CD4-positive, alpha-beta T cell treated with Interleukin-15 for 4 hours (primary cell): Measurements from ENCODE around the gene SYT7.

ENCODE experiments used
- DNase-seq: peaks from one replicate; pipeline ENCODE4 v3.0.0-alpha.2; 2020; ENCODE audit warnings: low spot score

The SYT7 gene

DNA sequence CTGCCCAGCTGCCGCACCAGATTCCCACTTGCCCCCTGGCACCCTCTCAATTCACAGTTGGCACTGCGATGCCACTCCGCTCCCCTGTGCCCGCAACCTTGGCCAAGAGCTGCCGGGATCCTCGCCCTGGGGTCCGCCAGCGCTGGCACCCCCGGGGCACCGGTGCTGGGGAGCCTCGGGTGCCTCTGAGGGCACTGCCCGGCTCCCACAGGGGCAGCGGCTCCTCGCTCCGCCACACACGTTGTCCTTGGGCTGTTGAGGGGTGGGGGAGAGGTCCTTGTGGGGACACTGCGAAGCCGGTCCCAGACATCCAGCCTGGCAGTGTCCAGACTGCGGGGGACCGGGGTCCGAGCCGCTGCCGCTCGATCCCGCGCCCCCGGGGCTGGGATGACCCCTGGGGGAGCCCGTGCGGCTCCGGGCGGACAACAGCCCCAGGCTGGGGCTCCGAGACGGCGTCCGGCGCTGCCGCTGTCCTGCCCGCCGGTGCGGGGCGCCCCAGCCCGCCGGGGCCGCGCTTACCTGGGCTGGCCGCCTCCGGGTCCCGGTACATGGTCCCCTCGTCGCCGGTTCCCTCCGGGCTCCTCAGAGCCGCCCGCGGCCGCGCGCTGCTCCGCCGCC lies 496 bp downstream of the SYT7 start:
- no peak for DNase-seq

DNA sequence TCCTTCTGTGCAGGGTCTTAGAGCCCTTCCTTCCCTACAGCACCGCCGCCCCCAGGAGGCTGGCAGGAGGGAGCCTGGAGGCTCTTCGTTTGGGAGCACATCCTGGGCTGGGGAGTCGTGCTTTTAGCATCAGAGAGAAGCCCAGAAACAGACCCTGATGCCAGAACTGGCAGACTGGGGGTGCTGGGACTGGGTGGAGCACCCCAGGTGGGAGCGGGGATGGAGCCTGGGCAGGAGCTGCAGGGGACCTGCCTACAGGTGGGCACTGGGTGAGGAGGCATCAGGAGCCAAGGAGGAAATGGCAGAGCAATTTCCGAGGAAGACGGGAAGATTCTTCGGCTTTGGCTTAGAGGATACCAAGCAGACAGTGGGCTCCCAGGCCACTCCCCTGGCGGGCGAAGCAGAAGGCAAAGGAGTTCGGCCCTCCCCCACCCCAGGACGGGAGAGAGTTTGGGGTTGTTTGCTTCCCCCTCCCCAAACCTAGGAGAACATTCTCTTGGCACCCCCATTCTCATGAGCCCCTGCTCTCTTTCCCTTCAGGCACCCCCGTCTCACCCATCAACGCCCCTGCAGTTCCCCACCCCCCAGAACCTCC lies 1.1 kb downstream of the SYT7 start:
- DNase-seq: no peak

DNA sequence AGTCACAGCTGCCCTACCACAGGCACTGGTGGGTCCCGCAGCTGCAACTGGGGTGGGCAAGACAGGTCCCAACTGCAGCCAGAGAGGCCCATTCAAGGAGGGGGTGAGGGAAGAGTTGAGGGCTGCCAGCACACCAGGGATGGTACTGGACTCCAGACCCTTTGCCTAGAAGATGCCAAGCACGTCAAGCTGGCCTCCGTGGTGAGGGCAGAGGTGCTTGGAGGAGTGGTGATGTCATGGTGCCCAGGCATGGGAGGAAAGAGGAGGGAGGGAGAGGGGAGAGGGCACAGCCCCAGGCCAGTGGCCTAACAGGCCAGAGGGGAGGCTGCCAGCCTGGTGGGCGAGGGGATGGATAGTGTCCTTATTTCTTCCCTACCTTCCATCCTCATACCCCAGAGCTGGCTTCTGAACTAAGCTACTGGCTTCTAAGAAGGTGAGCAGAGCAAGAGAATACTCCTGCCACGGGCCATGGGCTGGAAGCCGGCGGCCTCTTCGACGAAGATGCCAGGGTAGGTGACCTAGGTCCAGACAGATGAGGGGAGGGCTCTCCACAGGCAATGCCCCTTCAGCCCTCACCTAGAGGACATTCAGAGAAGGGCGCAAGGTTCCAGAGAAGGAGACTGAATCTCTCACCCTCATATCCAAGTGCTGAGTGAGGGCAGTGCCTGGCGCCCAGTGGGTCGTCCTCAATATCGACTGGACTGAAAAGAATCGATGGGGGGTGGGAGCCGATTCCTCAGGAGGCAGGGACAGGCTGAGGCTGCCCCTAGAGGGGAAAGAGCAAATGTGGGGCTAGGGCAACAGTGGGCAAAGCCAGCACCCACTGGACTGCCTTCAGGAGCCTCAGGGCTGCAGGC lies 1.8 kb downstream of the SYT7 start:
- DNase-seq: no peak

DNA sequence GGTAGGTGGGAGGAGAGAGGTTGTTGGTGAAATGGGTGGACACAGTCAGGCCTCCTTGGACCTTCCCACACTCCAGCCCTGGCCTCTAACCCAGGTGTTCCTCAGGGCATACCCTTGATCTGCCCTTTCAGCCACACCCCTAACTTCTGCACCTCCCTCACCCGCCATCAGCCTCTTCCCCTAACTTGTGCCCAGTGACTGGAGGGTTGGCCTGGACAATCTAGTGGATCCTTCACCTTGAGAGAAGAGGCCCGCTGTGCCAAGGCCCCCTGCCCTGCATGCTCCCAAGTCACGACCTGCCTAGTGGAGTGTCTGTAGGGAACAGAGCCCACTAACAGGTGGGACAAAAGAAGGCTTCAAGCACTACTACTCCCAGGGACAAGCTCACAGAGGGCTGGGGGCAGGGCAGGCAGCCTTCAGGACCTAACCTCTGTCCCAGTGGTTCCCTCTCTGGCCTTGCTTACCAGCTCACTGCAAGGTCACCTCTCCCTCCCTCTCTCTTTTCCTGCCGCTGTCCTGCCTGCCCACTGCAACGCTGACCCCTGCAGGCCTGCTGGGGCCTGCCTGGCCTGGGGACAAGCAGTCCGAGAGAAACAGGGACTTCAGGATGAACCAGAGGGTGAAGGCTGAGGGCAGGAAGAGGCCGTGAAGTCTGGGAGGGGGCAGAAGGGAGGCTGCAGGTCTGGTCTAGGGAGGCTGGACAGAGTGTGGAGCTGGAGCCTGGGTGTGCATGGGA lies 3.3 kb downstream of the SYT7 start:
- no peak for DNase-seq

DNA sequence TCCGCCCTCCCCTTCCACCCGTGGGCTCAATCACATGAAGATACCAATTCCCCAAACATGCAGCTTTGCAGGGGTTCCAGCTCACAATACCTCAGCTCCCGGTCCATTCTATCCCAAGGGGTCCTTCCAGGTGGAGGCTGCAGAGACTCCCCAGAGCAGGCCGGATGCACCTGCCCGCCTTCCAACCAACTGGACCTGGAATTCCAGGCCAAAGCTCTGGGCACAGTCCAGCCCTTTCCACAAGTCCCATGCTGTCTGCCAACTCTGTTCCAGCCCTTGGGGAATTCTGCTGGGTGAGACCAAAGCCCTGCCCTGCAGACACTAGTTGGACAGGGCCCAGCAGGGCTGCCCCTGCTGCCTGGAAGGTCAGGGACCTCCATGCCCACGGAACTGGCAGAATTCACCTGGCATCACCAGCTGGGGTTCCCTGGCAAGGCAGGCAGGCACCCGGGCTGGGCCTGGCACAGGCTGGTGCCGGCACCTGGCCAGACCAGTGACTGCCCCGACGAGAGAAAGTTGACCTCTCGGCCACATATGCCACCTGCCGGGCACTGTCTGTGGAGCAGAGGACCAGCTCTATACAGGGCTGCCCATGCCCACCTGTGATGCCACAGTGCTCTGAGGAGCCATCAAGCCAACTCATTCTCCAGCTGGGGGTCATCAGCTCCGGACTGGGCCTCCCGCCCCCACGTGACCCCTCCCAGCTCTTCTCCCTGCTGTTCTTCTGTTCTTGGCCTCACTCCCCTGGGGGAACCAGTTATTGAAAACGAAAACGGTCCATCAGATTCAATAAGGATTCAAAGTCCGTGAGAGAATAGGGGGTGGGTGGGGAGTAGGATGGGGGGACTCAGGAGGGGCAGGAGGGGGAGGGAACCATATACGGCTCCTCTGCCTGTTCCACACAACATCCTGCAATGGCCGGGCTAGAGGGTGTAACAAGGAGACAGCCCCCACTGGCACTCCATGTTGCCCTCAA lies 4.7 kb downstream of the SYT7 start:
- no peak for DNase-seq

DNA sequence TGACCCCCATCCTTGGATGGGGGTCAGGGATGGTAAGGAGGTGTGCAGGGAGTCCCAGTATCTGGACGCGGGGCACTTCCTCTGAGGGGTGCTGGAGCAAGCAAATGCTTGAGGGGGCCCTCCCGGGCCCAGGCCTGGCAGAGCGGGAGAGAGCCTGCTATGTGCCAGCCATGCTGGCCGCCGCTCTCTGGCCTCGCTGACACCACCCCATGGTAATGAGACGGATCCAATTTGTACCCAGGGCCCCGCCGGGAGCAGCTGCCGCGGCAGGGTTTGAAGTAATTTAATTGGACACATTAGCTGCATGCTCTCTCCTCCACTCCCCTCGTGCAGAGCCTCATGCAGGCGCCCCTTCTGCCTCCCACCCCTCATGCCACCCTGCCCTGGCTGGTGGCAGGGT lies 6.3 kb downstream of the SYT7 start:
- DNase-seq: no peak

DNA sequence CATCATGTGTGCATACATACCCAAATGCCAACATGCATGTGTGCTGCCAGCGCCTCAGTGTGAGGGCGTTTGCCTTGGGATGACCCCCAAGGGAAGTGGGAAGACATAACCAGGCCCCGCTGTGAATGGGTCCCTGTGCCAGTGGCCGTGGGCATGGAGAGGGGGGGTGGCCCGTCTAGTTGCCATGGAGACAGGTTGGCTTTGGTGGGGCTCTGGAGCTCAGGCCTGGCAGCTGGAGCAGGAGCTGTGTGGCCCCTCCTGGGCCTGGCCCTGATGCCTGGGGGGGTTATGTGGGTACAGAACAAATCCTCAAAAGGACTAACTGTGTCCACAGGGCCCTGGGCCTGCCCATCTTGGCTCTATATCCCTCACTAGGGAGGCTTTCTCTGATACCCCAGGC lies 8.0 kb downstream of the SYT7 start:
- no peak for DNase-seq

DNA sequence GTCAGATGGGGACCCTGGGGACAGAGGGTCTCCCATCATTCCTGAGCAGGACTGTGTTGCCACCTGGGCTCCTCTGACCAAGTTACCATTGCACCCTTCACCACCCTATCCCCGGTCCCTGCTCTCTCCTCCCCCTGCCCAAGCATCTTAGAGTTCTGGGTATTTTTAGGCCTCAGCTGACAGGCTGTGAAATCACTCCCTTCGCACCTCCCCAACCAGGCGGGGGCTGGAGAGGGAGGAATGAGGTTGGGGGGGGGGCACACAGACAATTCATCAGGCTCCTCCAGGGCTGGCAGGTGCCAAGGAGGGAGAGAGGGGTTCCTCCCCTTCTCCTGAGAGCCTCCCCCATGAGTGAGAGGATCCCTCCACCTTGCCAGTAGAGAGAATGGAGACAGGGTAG lies 9.0 kb downstream of the SYT7 start:
- DNase-seq: no peak

DNA sequence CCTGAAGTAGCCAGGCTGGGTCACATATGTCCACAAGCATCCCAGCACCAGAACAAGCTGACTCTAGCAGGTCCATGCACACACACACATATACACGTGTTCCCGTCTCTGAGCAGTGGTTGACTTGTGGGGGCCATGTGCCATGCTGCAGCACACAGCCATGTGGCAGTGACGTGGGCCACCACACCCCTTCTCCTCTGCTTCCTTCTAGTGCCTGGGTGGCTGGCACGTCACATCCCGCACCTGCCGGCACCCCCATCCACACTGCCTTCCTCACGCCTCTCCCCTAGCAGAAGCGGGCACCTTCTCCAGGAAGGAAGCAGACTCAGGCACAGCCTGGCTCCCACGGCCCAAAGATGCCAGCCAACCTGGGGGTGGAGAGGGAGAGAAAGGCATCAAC lies 9.5 kb downstream of the SYT7 start:
- no peak for DNase-seq

DNA sequence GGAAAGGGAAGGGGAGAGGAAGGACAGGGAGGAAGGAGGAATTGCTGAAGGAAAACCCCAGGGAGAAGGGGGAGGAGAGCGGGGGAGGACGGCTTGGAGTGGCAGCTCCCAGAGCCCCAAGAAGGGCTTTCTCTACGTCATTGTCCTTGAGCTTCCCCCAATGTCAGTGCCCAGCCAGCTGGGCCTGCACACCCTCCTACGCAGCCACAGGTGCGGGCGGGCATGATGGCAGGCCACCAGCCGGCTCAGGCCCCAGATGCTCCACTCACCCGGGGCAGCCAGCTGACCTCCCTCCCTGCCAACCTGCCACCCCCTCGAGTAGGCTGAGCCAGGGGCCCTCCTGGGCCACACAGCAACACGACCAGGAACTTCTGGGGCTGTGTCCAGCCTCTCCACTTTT lies 11.2 kb downstream of the SYT7 start:
- DNase-seq: no peak

DNA sequence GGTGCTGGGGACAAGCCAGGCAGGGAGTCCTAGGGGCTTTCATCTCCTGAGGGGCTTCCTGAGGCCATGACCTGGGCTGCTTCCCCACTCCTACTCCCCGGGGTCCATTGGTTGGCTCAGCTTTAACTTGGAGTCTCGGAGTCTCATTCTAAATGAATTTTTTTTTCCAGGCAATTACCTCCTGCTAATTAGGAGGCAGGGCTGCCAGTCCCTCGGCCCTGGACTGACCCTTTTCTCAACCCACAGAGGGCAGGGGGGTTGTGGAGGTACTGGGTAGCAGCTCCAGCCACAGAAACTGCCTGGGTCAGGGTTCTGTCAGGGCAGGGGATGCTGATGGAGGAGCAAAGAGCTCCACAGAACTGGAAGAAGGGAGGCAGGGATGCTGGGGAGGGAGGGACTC lies 11.9 kb downstream of the SYT7 start:
- DNase-seq: no peak

DNA sequence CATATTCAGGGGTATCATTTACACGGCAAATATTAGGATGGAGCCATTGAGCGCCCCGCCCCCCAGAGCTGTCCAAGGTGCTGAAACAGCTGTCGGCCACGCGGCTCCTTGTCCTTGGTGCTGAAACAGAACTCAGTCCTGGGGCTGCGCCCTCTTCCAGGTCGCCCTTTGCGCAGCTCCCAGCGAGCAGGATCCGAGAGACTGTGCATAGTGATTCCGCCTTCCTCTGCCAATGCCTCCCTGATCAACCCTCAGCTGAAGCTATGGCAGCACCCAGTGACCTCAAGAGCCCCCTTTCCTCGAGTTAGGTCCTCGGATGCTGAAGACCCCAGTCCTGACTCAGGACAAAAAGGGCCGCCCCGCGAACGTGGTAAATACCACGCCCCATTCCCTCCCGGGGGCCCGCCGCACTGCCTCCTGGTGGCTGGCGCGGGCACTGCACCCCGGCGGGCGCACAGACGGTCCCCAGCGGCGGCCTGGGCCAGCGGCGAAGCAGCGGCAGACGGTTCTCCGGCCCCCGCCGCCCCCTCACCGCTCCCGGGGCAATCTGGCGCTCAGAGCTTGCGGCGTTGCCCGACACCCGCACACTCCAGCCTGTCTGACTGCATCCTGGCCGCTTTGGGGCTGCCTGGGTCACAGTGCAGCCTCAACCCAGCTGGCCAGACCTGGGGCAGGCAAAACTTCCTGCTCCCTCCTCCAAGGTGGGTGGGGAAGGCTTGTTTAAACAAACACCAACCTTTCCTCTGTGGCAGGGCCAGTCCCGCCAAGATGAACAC lies 13.4 kb downstream of the SYT7 start:
- peak; percentile 64 for DNase-seq

DNA sequence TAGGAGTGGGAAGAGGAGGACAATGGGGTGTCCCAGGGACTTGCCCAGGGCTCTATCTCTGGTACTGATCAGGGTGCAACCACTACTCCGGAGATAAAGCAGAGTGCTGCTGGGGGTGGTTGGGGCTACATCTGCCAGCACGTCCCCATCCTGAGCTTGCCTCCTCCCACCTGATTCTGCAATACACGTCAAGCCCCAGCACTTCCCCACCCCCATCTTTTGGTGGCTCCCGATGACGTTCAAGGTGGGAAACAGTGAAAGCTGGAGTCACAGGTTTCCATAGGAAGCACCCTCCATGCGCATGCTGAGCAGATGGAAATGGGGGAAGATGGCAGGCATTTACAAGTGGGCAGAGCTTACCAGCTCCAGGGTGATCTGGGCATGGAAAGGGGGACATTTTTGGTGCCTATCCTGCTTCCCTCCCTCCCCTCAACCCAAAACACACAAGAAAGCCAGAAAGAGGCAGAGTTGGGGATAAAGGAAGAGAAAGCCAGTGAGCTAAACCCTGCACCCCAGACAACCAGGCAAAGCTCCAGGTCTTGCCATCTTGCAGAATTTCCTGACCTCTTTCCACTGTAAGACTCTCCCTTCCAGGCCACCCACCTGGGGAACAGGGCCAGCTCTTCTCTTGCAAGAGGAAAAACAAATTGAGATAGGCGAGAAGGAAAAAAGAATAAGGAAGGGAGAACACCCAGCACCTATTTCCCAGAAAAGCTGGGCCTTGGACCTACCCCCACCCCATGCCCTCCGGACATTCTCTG lies 15.8 kb downstream of the SYT7 start:
- no peak for DNase-seq

DNA sequence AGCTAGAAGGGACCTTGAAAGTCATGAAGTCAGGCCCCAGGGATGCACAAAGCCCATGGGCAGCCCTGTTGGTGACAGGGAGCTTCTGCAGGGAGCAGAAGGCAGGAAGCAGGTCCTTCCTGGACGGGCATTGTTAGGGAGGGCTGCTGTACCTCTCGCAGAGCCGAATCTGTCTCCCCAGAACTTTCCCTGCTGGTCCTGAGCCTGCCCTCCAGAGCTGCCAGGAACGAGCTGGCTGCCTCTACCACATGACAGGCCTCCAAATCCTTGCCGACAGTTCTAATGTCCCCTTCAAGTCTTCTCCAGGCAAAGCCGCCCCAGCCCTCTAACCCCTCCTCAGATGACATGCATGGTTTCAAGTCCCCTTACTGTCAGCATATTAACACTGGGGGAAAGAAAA lies 20.1 kb downstream of the SYT7 start:
- DNase-seq: no peak

DNA sequence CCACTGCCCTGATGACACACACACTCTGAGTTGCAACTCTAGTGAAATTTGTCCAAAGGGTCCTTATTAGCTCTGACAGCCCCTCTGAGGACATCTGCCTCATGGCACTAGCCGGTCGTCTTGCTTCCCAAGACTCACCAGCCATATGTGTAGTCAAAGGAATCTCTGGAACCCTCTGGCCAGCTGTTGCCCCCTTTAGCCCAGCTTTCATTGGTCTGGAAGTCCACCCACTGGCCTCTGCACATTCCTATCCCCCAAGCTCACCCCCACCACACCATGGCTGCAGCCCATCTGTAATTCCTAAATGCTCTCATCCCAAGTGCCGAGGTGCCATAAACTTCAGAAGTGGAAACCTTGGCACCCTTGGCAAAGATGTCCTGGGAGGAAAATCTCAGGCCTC lies 24.3 kb downstream of the SYT7 start:
- DNase-seq: no peak

DNA sequence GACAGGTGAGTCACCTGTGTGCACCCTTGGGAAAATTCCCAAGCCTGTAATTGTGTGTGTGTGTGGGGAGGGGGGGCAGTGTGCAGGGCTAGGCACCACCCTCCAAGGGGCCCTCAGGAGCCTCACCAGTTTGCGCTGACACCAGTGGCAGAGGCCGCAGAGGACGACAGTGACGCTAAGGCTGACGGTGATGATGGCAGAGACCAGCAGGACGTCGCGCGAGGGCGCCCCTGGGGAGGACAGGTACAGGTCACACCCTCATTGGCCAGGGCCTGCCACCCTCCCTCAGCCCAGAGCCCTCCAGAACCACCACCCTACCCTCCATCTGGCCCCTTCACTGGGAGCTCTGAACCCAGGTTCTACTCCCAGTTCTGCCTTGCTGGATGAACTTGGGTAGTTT lies 24.9 kb downstream of the SYT7 start:
- DNase-seq: no peak

DNA sequence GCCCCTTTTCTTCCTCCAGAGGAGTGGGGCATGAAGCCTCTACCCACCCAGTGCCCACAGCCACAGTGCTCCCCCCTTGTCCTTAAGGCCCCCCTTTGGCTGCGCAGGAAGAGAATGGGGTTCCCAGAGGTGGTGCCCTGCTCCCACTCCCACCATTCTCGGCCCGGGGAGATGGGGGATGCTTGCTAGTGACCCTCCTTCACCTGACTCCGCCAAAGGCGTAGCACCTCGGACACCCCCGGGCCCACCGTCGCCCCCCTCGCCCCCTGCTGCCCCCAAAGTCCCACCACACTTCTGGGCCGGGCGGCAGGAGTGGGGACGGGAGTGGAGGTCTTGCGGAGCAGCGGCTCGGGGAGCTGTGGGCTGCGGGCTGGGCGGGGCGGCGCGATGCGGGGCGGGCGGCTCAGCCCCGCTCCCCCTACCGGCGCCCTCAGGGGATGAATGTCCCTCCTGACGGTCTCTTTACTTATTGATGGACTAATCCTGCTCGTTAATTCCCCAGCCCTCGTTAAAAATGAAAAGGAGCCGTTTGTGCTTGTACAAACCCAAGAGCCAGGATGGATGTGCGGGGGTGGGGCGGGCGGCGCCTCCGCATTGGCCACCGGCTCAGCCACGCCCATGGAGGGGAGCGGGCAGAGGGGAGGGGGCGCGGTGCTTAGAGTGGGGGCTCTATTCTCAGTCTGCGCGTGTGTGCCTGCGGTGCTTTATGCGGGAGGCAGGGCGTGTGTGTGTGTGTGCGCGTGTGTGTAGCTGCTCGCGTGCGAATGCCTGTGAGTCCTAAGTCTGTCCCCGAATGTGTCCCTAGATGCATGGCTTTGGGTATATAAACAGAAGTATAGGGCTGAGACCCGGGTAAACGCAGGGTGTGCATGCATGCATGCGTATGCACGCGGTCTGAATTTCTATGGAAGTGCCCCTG lies 25.6 kb downstream of the SYT7 start:
- no peak for DNase-seq

DNA sequence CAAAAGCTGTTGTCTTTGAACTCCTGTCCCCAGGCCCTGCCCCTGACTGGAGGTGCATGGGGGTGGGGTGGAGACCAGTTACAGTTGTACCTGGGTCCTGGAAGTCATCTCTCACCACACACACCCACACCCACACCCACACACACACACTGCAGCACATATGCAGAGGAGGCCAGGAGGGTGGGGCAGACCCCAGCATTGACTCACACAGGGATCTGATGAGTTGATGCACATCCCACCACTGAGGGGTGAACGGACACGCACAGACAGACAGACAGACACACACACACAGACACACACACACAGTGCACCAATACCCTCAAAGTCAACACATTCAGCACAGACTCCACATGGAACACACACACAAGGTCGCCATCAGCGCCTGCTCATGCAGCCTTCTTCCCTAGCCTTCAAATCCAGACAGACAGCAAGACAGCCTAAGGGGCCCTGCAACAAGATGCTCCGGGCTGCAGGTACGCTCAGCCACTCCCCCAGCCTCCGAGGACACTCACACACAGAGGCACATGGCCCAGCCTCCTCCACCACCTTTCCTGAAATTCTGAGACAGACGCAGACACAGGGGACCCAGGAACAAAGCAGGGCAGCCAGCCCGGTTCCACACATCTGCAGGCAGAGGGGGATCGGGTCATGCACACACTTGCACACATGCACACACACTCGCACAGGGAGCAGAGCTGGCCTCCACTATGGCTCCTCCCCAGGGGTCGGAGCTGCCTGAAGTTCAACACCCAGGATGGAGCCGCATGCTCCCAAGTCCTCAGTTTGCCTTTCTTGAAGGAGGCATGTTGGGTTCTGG lies 26.5 kb downstream of the SYT7 start:
- DNase-seq: no peak
